ENCODE measurements around the gene FOXD2.

The FOXD2 gene

DNA sequence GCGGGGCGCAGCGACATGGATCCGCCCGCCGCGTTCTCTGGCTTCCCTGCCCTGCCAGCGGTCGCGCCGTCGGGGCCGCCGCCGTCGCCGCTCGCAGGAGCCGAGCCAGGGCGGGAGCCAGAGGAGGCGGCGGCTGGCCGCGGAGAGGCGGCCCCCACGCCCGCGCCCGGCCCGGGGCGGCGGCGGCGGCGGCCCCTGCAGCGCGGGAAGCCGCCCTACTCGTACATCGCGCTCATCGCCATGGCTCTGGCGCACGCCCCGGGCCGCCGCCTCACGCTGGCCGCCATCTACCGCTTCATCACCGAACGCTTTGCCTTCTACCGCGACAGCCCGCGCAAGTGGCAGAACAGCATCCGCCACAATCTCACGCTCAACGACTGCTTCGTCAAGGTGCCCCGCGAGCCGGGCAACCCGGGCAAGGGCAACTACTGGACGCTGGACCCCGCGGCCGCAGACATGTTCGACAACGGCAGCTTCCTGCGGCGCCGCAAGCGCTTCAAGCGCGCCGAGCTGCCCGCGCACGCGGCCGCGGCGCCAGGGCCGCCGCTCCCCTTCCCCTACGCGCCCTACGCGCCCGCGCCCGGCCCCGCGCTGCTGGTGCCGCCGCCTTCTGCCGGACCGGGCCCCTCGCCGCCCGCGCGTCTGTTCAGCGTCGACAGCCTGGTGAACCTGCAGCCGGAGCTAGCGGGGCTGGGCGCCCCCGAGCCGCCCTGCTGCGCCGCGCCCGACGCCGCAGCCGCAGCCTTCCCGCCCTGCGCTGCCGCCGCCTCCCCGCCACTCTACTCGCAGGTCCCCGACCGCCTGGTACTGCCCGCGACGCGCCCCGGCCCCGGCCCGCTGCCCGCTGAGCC, 21.3 kb upstream of the FOXD2 start:
- CTCF ChIA-PET, result interaction anchor here (1.6 to 6.0 kb wide), 2 partner anchors 18 to 35 kb away, joined by 5 to 53 read pairs; no protein-coding TSS in a partner anchor
- Histone ChIP-seq H3K4me1 (ENCODE audit: control extremely low read depth in 1 of 4, control insufficient read depth in 4 of 4, insufficient read depth in 4 of 4, low read length in 3 of 4) (peaks cover 0 to 5% (median 2%) of the 10 kb centered on the region in 4 experiments), H3K27me3 (replicated peaks in 2 of 5; ENCODE audit: control insufficient read depth in 4 of 5, insufficient read depth in 5 of 5, low read length in 4 of 5) (peaks cover 17 to 79% (median 31%) of the 10 kb centered on the region in 5 experiments), H3K36me3 (ENCODE audit: control insufficient read depth in 4 of 4, insufficient read depth in 4 of 4, low read length in 3 of 4) (no peaks in the 10 kb centered on the region), H3K27ac (ENCODE audit: insufficient read depth in 1 of 2, low read depth in 1 of 2, low read length in 2 of 2, poor library complexity in 1 of 2, severe bottlenecking in 2 of 2) (no peak overlapping the region), H3K4me3 (ENCODE audit: control insufficient read depth in 1 of 7, extremely low read depth in 1 of 7, insufficient read depth in 4 of 7, low read depth in 2 of 7, low read length in 6 of 7) (peak overlapping the region in 2 of 7 experiments; percentile 54 to 64), H3K9me3 (ENCODE audit: control extremely low read depth in 1 of 5, control insufficient read depth in 4 of 5, insufficient read depth in 2 of 5, low read depth in 1 of 5, low read length in 4 of 5) (no peaks in the 10 kb centered on the region)
- POLR2A ChIA-PET, result no interaction called here
- peak in 2 of 3 donors; percentile 40 to 55 for DNase-seq
- 3% methylated on average over 121 of the region's 134 CpGs for WGBS (ENCODE audit: insufficient coverage)

DNA sequence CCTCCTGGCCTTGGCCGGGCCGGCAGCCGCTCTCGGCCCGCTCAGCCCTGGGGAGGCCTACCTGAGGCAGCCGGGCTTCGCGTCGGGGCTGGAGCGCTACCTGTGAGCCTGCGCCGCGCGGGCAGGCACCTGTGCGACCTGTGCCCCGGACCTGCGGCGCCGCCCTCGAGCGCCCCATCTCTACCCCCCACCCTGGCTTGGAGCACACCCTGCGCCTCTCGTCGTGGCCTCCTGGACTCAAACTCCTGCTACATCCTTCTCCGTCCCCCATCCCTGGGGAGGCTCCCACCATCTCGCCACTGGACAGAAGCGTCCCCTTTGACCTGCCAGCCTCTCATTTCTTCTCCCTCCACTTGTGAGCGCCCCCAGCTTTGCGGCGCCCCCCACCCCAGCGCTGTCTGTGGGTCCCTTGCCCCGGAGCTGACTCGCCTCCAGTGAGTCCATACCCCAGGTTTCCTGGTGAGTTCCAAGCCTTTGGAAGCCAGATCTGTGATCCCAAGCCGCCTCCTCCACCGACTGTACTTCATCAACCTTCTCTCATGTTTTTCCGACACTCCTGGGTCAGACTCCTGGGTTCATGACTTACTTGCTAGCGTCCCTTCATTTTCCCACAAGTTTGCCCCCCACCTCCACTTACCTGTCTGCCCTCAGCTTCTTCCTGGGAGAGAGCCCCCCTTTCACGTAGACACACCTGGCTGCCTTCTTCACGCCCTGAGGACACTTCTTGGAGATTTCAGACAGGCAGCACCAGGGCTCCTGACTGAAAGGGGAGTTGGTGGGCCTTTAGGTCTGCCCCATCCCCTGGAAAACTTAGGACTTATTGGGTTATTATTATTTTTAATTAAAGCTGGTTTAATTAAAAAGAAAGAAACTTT, 20.4 kb upstream of the FOXD2 start:
- 46% methylated on average over 39 of the region's 39 CpGs for WGBS (ENCODE audit: insufficient coverage)
- Histone ChIP-seq H3K9me3 (ENCODE audit: control extremely low read depth in 1 of 5, control insufficient read depth in 4 of 5, insufficient read depth in 2 of 5, low read depth in 1 of 5, low read length in 4 of 5) (no peaks in the 10 kb centered on the region), H3K4me3 (ENCODE audit: control insufficient read depth in 1 of 7, extremely low read depth in 1 of 7, insufficient read depth in 4 of 7, low read depth in 2 of 7, low read length in 6 of 7) (peak overlapping the region in 2 of 7 experiments; percentile 54 to 64), H3K27me3 (replicated peaks in 2 of 5; ENCODE audit: control insufficient read depth in 4 of 5, insufficient read depth in 5 of 5, low read length in 4 of 5) (peaks cover 17 to 81% (median 31%) of the 10 kb centered on the region in 5 experiments), H3K36me3 (ENCODE audit: control insufficient read depth in 4 of 4, insufficient read depth in 4 of 4, low read length in 3 of 4) (no peaks in the 10 kb centered on the region), H3K4me1 (ENCODE audit: control extremely low read depth in 1 of 4, control insufficient read depth in 4 of 4, insufficient read depth in 4 of 4, low read length in 3 of 4) (peaks cover 0 to 5% (median 2%) of the 10 kb centered on the region in 4 experiments), H3K27ac (ENCODE audit: insufficient read depth in 1 of 2, low read depth in 1 of 2, low read length in 2 of 2, poor library complexity in 1 of 2, severe bottlenecking in 2 of 2) (no peak overlapping the region)
- ChIA-PET POLR2A (no interaction called here), CTCF (interaction anchor here (1.0 to 6.0 kb wide), 3 partner anchors 17 to 309 kb away, joined by 3 to 53 read pairs (median 5); no protein-coding TSS in a partner anchor)
- no peak for DNase-seq

DNA sequence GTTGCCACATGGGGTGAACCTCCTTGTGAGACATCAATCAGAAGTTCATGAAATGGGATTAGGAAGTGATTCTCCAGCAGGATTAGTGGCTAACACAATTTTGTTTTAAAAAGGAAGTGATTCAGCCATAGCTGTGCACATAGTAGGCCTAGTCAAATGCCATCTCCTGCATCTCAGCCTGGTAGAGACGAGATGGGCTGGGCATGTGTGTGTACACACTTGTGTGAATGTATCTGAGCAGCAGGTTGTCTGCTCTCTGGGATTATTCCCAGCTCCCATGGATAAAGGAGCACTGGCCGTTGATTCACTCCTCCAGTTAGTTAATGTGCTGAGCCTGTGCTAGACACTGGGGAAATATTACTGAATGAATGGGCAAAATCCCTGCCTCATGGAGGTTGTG, 19.7 kb upstream of the FOXD2 start:
- 100% methylated on average over 2 of the region's 2 CpGs for WGBS (ENCODE audit: insufficient coverage)
- Histone ChIP-seq H3K4me3 (ENCODE audit: control insufficient read depth in 1 of 7, extremely low read depth in 1 of 7, insufficient read depth in 4 of 7, low read depth in 2 of 7, low read length in 6 of 7) (no peak overlapping the region), H3K9me3 (ENCODE audit: control extremely low read depth in 1 of 5, control insufficient read depth in 4 of 5, insufficient read depth in 2 of 5, low read depth in 1 of 5, low read length in 4 of 5) (no peaks in the 10 kb centered on the region), H3K27me3 (replicated peaks in 2 of 5; ENCODE audit: control insufficient read depth in 4 of 5, insufficient read depth in 5 of 5, low read length in 4 of 5) (peaks cover 19 to 82% (median 31%) of the 10 kb centered on the region in 5 experiments), H3K4me1 (ENCODE audit: control extremely low read depth in 1 of 4, control insufficient read depth in 4 of 4, insufficient read depth in 4 of 4, low read length in 3 of 4) (peaks cover 0 to 5% (median 2%) of the 10 kb centered on the region in 4 experiments), H3K36me3 (ENCODE audit: control insufficient read depth in 4 of 4, insufficient read depth in 4 of 4, low read length in 3 of 4) (no peaks in the 10 kb centered on the region), H3K27ac (ENCODE audit: insufficient read depth in 1 of 2, low read depth in 1 of 2, low read length in 2 of 2, poor library complexity in 1 of 2, severe bottlenecking in 2 of 2) (no peak overlapping the region)
- DNase-seq, result no peak
- POLR2A ChIA-PET, result no interaction called here
- CTCF ChIA-PET, result interaction anchor here (0.6 to 6.0 kb wide), 4 partner anchors 16 to 868 kb away, joined by 3 to 53 read pairs (median 4); no protein-coding TSS in a partner anchor

DNA sequence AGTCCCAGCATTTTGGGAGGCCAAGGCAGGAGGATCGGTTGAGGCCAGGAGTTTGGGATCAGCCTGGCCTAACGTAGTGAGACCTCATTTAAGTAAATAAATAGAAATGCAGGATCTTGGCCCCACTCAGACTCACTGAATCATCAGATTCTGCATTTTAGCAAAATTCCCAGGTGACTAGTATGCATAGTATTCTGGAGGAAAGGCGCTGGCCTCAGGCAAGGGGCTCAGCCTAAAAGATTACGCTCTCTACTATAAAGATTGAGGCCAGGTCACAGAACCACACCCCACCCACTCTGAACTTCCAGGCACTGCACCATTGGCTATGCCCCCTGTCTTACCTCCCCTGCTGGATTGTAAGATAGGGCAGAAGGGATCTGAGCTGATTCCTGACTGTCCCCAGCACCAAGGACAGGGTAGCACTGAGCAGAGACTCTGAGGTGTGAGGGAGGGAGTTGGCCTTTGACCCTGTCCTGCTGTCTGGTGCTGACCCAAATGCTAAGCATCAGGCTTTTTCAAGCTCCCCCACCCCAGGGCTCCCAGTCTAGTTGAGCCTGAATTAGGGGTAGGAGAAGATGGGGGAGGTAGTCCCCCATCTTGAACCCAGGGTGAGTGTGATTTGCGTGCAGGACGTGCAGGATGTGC, 19.0 kb upstream of the FOXD2 start:
- WGBS (ENCODE audit: insufficient coverage), result 100% methylated on average over 3 of the region's 6 CpGs
- Histone ChIP-seq H3K9me3 (ENCODE audit: control extremely low read depth in 1 of 5, control insufficient read depth in 4 of 5, insufficient read depth in 2 of 5, low read depth in 1 of 5, low read length in 4 of 5) (no peaks in the 10 kb centered on the region), H3K27ac (ENCODE audit: insufficient read depth in 1 of 2, low read depth in 1 of 2, low read length in 2 of 2, poor library complexity in 1 of 2, severe bottlenecking in 2 of 2) (no peak overlapping the region), H3K27me3 (replicated peaks in 2 of 5; ENCODE audit: control insufficient read depth in 4 of 5, insufficient read depth in 5 of 5, low read length in 4 of 5) (peaks cover 19 to 80% (median 31%) of the 10 kb centered on the region in 5 experiments), H3K4me3 (ENCODE audit: control insufficient read depth in 1 of 7, extremely low read depth in 1 of 7, insufficient read depth in 4 of 7, low read depth in 2 of 7, low read length in 6 of 7) (no peak overlapping the region), H3K4me1 (ENCODE audit: control extremely low read depth in 1 of 4, control insufficient read depth in 4 of 4, insufficient read depth in 4 of 4, low read length in 3 of 4) (peaks cover 0 to 5% (median 2%) of the 10 kb centered on the region in 4 experiments), H3K36me3 (ENCODE audit: control insufficient read depth in 4 of 4, insufficient read depth in 4 of 4, low read length in 3 of 4) (no peaks in the 10 kb centered on the region)
- ChIA-PET CTCF (interaction anchor here (0.6 to 6.0 kb wide), 5 partner anchors 15 to 869 kb away, joined by 3 to 53 read pairs (median 5); no protein-coding TSS in a partner anchor), POLR2A (no interaction called here)
- DNase-seq, result no peak

DNA sequence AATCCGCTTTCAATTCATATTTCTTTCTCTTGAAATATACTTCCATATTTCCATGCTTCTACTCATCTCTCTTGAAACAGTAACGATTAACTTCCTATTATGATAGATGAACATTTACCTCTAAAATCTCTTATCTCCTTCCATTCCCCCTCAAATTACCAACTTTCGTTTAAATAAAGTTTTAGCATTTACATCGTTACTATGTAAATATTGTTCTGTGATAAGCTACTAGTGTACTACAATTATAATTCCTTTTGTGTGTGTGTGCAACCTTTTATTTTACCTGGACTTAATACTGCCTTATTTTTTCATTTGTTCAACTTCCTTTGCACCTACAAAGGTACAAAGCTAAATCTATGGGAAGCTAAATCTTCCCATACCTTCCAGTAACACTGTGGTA, 17.3 kb upstream of the FOXD2 start:
- whole genome bisulfite sequencing (ENCODE audit: insufficient coverage), result 100% methylated on average over 2 of the region's 4 CpGs
- DNase-seq, result no peak
- Histone ChIP-seq H3K27ac (ENCODE audit: insufficient read depth in 1 of 2, low read depth in 1 of 2, low read length in 2 of 2, poor library complexity in 1 of 2, severe bottlenecking in 2 of 2) (no peak overlapping the region), H3K27me3 (replicated peaks in 2 of 5; ENCODE audit: control insufficient read depth in 4 of 5, insufficient read depth in 5 of 5, low read length in 4 of 5) (peaks cover 15 to 74% (median 28%) of the 10 kb centered on the region in 5 experiments), H3K9me3 (ENCODE audit: control extremely low read depth in 1 of 5, control insufficient read depth in 4 of 5, insufficient read depth in 2 of 5, low read depth in 1 of 5, low read length in 4 of 5) (no peaks in the 10 kb centered on the region), H3K4me1 (ENCODE audit: control extremely low read depth in 1 of 4, control insufficient read depth in 4 of 4, insufficient read depth in 4 of 4, low read length in 3 of 4) (peaks cover 0 to 5% (median 2%) of the 10 kb centered on the region in 4 experiments), H3K36me3 (ENCODE audit: control insufficient read depth in 4 of 4, insufficient read depth in 4 of 4, low read length in 3 of 4) (no peaks in the 10 kb centered on the region), H3K4me3 (ENCODE audit: control insufficient read depth in 1 of 7, extremely low read depth in 1 of 7, insufficient read depth in 4 of 7, low read depth in 2 of 7, low read length in 6 of 7) (no peak overlapping the region)
- CTCF ChIA-PET, result interaction anchor here (0.6 to 6.0 kb wide), 5 partner anchors 14 to 295 kb away, joined by 3 to 53 read pairs (median 5); no protein-coding TSS in a partner anchor
- POLR2A ChIA-PET, result interaction anchor here (0.7 kb wide), 1 partner anchor 136 kb away, joined by 3 read pairs; no protein-coding TSS in a partner anchor

DNA sequence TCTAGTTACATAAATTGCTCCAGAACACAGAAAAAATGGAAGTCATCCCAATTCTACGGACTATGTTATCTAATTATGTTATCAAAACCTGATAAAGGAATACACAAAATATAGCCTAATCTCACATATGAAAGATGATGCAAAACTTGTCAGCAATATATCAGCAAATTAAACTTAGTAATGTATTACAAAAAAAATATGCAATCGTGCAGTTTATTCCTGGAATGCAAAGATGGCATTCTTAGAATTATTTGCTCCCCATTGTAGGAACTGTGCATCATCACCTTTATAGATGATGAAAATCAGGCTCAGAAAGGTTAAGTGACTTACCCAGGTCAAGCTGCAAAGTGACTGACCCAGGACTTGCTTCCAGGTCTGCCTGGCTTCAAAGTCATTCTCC, 14.0 kb upstream of the FOXD2 start:
- no peaks in the 10 kb centered on the region for H3K9me3 ChIP-seq (ENCODE audit: control extremely low read depth in 1 of 5, control insufficient read depth in 4 of 5, insufficient read depth in 2 of 5, low read depth in 1 of 5, low read length in 4 of 5)
- H3K27me3 ChIP-seq (replicated peaks in 2 of 5; ENCODE audit: control insufficient read depth in 4 of 5, insufficient read depth in 5 of 5, low read length in 4 of 5), result peaks cover 7 to 43% (median 23%) of the 10 kb centered on the region in 5 experiments
- H3K36me3 ChIP-seq (ENCODE audit: control insufficient read depth in 4 of 4, insufficient read depth in 4 of 4, low read length in 3 of 4), result no peaks in the 10 kb centered on the region
- WGBS (ENCODE audit: insufficient coverage), result 60% methylated on average over 1 of the region's 2 CpGs
- no peak for DNase-seq
- H3K27ac ChIP-seq (ENCODE audit: insufficient read depth in 1 of 2, low read depth in 1 of 2, low read length in 2 of 2, poor library complexity in 1 of 2, severe bottlenecking in 2 of 2), result no peak overlapping the region
- H3K4me1 ChIP-seq (ENCODE audit: control extremely low read depth in 1 of 4, control insufficient read depth in 4 of 4, insufficient read depth in 4 of 4, low read length in 3 of 4), result no peaks in the 10 kb centered on the region
- CTCF ChIA-PET, result interaction anchor here (0.7 to 4.4 kb wide), 7 partner anchors 11 to 304 kb away, joined by 3 to 18 read pairs (median 3); partner anchors contain the start of gene FOXD2
- H3K4me3 ChIP-seq (ENCODE audit: control insufficient read depth in 1 of 7, extremely low read depth in 1 of 7, insufficient read depth in 4 of 7, low read depth in 2 of 7, low read length in 6 of 7), result no peak overlapping the region
- POLR2A ChIA-PET, result no interaction called here
